Measurements from ENCODE around the gene LMBR1.

- TF ChIP-seq REST (IDR thresholded peaks at IDR 0.05; ENCODE audit: borderline replicate concordance) (no peak), CTCF (IDR thresholded peaks at IDR 0.05; ENCODE audit: poor library complexity, severe bottlenecking) (no peak), EZH2 (IDR thresholded peaks at IDR 0.05; ENCODE audit: borderline replicate concordance, insufficient read depth, low read length, poor library complexity, severe bottlenecking) (no peak), SMC3 (conservative IDR thresholded peaks at IDR 0.05; ENCODE audit: poor library complexity) (no peak), POLR2AphosphoS5 (IDR thresholded peaks at IDR 0.05) (no peak), RAD21 (conservative IDR thresholded peaks at IDR 0.05) (no peak)
Measured at GRCh38 chr7:156650042-156650441, 242.9 kb downstream of the LMBR1 start.
